SK-N-SH (cell line): ENCODE data around the gene MS4A2. TPM values are rescaled to one million over a fixed set of nuclear protein-coding genes. Genes with fewer than 3 reads are reported as not detected.

Experiments used
- CTCF ChIA-PET: fragments of 300-600, 350-600 bp; formaldehyde crosslinking; extraction: SDS; loops from one replicate; lab custom pipeline; 2021; lab: Yijun Ruan, JAX
- POLR2A ChIA-PET: fragments of 350-600 bp; sonication (Branson Sonifier 250); formaldehyde crosslinking; extraction: SDS; loops from one replicate; lab custom pipeline; 2020; ENCODE audit warnings: antibody characterized with exemption, inconsistent platforms; lab: Yijun Ruan, JAX
- DNase-seq: peaks from one replicate; pipeline ENCODE4 v3.0.0; 2012
- H2AFZ ChIP-seq: fragments of 200-600 bp; sonication (generic); 2 replicates; pipeline ENCODE4 v1.8.1; 2016; ENCODE audit warnings: antibody characterized with exemption, mild to moderate bottlenecking, low read depth
- H3F3A ChIP-seq: fragments of 200-600 bp; sonication (generic); replicated peaks from 2 replicates; pipeline ENCODE3; 2016; ENCODE audit warnings: antibody characterized with exemption, mild to moderate bottlenecking; ENCODE audit not compliant: insufficient read depth
- H3K27ac ChIP-seq, 2 experiments: fragments of 200-500 bp in 1 of 2; fragments of 200-600 bp in 1 of 2; sonication (Bioruptor generic) in 1 of 2; sonication (generic), shearing (Covaris generic) in 1 of 2; 2 replicates each; pipeline versions ENCODE4 v1.5.1 to v1.6.1; 2014 to 2016; ENCODE audit warnings: low read depth in 2 of 2, inconsistent platforms in 1 of 2, low read length in 1 of 2, mild to moderate bottlenecking in 1 of 2, mixed read lengths in 1 of 2
- H3K27me3 ChIP-seq: fragments of 200-600 bp; sonication (generic), shearing (Covaris generic); 2 replicates; pipeline ENCODE4 v1.6.1; 2016; ENCODE audit warnings: mixed run types; ENCODE audit not compliant: insufficient read depth
- H3K36me3 ChIP-seq, 2 experiments: fragments of 200-500 bp in 1 of 2; fragments of 200-600 bp in 1 of 2; sonication (Bioruptor generic) in 1 of 2; sonication (generic) in 1 of 2; replicated peaks in 1 of 2; 2 replicates each; pipeline versions ENCODE3 to v1.5.1; 2014 to 2016; ENCODE audit warnings: low read length in 1 of 2, mild to moderate bottlenecking in 1 of 2; ENCODE audit not compliant: insufficient read depth in 2 of 2, control insufficient read depth in 1 of 2
- H3K4me1 ChIP-seq, 2 experiments: fragments of 200-500 bp in 1 of 2; fragments of 200-600 bp in 1 of 2; sonication (Bioruptor generic) in 1 of 2; sonication (generic), shearing (Covaris generic) in 1 of 2; 2 replicates each; pipeline versions ENCODE4 v1.5.1 to v1.6.1; 2014 to 2016; ENCODE audit warnings: low read depth in 1 of 2, low read length in 1 of 2, mixed run types in 1 of 2; ENCODE audit not compliant: insufficient read depth in 2 of 2, control insufficient read depth in 1 of 2
- H3K4me2 ChIP-seq: fragments of 200-600 bp; sonication (generic), shearing (Covaris generic); 2 replicates; pipeline ENCODE4 v1.6.1; 2017; ENCODE audit warnings: mixed run types
- H3K4me3 ChIP-seq, 2 experiments: fragments of 200-500 bp in 1 of 2; fragments of 200-600 bp in 1 of 2; sonication (Bioruptor generic) in 1 of 2; sonication (generic), shearing (Covaris generic) in 1 of 2; 2 replicates each; pipeline versions ENCODE4 v1.5.1 to v1.8.1; 2014 to 2016; ENCODE audit warnings: low read depth in 2 of 2, inconsistent platforms in 1 of 2, low read length in 1 of 2, mild to moderate bottlenecking in 1 of 2, mixed read lengths in 1 of 2, moderate library complexity in 1 of 2
- H3K79me2 ChIP-seq: fragments of 200-600 bp; sonication (generic); 2 replicates; pipeline ENCODE4 v1.8.1; 2017; ENCODE audit warnings: mild to moderate bottlenecking; ENCODE audit not compliant: insufficient read depth
- H3K9ac ChIP-seq: fragments of 200-600 bp; sonication (generic); 2 replicates; pipeline ENCODE4 v1.6.1; 2017; ENCODE audit warnings: mixed run types
- H3K9me2 ChIP-seq: fragments of 200-600 bp; sonication (generic); 2 replicates; pipeline ENCODE4 v1.6.1; 2017; ENCODE audit warnings: mixed run types
- H3K9me3 ChIP-seq: fragments of 200-600 bp; sonication (generic); 2 replicates; pipeline ENCODE4 v1.6.1; 2017; ENCODE audit warnings: mixed run types, mild to moderate bottlenecking, moderate library complexity
- H4K20me1 ChIP-seq: fragments of 200-600 bp; sonication (generic); 2 replicates; pipeline ENCODE4 v1.6.1; 2017; ENCODE audit warnings: mild to moderate bottlenecking, mixed run types; ENCODE audit not compliant: insufficient read depth
- ELF1 ChIP-seq: IDR thresholded peaks from 2 replicates; pipeline ENCODE4 v1.4.0; 2012
- EZH2phosphoT487 ChIP-seq: fragments of 200-600 bp; sonication (generic); IDR thresholded peaks from 2 replicates; pipeline ENCODE4 v1.6.1; 2017; ENCODE audit warnings: low read depth, mixed run types, mild to moderate bottlenecking, antibody characterized with exemption, moderate library complexity, borderline replicate concordance
- FOXJ3 ChIP-seq: sonication (generic); formaldehyde crosslinking; IDR thresholded peaks from 2 replicates; pipeline ENCODE4 v1.5.1; 2020; ENCODE audit warnings: mild to moderate bottlenecking, missing genetic modification reagents
- FOXM1 ChIP-seq: IDR thresholded peaks from 2 replicates; pipeline ENCODE4 v1.4.0; 2012; ENCODE audit warnings: low read depth, mild to moderate bottlenecking
- GATA2 ChIP-seq: sonication (generic); formaldehyde crosslinking; IDR thresholded peaks from 2 replicates; pipeline ENCODE4 v1.5.0; 2020; ENCODE audit warnings: mild to moderate bottlenecking, missing genetic modification reagents
- MAX ChIP-seq: IDR thresholded peaks from 2 replicates; pipeline ENCODE4 v1.4.0; 2012; ENCODE audit warnings: low read depth
- MEF2A ChIP-seq: IDR thresholded peaks from 2 replicates; pipeline ENCODE4 v1.4.0; 2012; ENCODE audit warnings: low read depth, borderline replicate concordance
- NFIC ChIP-seq: IDR thresholded peaks from 2 replicates; pipeline ENCODE4 v1.4.0; 2012; ENCODE audit warnings: borderline replicate concordance
- REST ChIP-seq: IDR thresholded peaks from 2 replicates; pipeline ENCODE4 v1.6.1; 2012; ENCODE audit warnings: mild to moderate bottlenecking, low read depth, low read length, moderate library complexity
- RFX5 ChIP-seq: IDR thresholded peaks from 2 replicates; pipeline ENCODE4 v1.6.1; 2012; ENCODE audit warnings: mild to moderate bottlenecking, improper control_type of control experiment, low read length
- RXRA ChIP-seq: IDR thresholded peaks from 2 replicates; pipeline ENCODE4 v1.4.0; 2012; ENCODE audit warnings: low read depth, mild to moderate bottlenecking, borderline replicate concordance
- TEAD4 ChIP-seq: IDR thresholded peaks from 2 replicates; pipeline ENCODE4 v1.4.0; 2012; ENCODE audit warnings: mild to moderate bottlenecking, borderline replicate concordance; ENCODE audit not compliant: insufficient read depth
- USF1 ChIP-seq: IDR thresholded peaks from 2 replicates; pipeline ENCODE4 v1.4.0; 2012; ENCODE audit warnings: low read depth, borderline replicate concordance
- WGBS: methylation state at CpG from one replicate; pipeline ENCODE4 v1.1.6; 2017; ENCODE audit warnings: low lambda C conversion rate; 5-methylcytosine and 5-hydroxymethylcytosine counted together
- polyA plus RNA-seq, 3 experiments: library from polyadenylated mRNA; depleted of rRNA; stranded (reverse); fragments of >200 nt; gene quantifications; 2 replicates each; pipeline ENCODE4 v1.2.3, GENCODE V29; 2012

MS4A2 gene
- polyA plus RNA-seq, 1 of the 3 experiments (the other 2 are of a cell fraction), result not detected

GRCh38 chr11:60118338-60118737, 29.9 kb downstream of the MS4A2 start (continued):
- TF ChIP-seq ELF1, result no peak
- no peak for TF ChIP-seq USF1
- TF ChIP-seq FOXJ3 (CRISPR knock-in tag), result no peak
- no peak for TF ChIP-seq MEF2A
- no peak for TF ChIP-seq REST
- TF ChIP-seq, all 33 proteins: peak for 0

GRCh38 chr11:60119710-60120109, 31.2 kb downstream of the MS4A2 start:
- H4K20me1 ChIP-seq, result no peaks in the 10 kb centered on the region
- WGBS, result 6% methylated on average over 2 of the region's 2 CpGs
- no peak overlapping the region for H3K9ac ChIP-seq
- no peak for TF ChIP-seq REST
- TF ChIP-seq RFX5, result no peak
- TF ChIP-seq GATA2 (CRISPR knock-in tag), result no peak
- TF ChIP-seq RXRA, result no peak
- no peak for TF ChIP-seq USF1
- TF ChIP-seq FOXM1, result no peak
- no peak for TF ChIP-seq EZH2phosphoT487
- no peak for TF ChIP-seq MAX
- no peak for TF ChIP-seq TEAD4
- TF ChIP-seq MEF2A, result no peak
- no peak for TF ChIP-seq NFIC
- CTCF ChIA-PET, result no interaction called here
- no peak overlapping the region for H3K4me3 ChIP-seq
- H3K4me1 ChIP-seq, result no peaks in the 10 kb centered on the region
- DNase-seq, result no peak
- no peak overlapping the region for H3K27ac ChIP-seq
- no peaks in the 10 kb centered on the region for H3K9me2 ChIP-seq
- no peaks in the 10 kb centered on the region for H3F3A ChIP-seq
- no peak overlapping the region for H3K4me2 ChIP-seq
- POLR2A ChIA-PET, result no interaction called here
- H3K79me2 ChIP-seq, result no peaks in the 10 kb centered on the region
- no peak overlapping the region for H2AFZ ChIP-seq
- no peaks in the 10 kb centered on the region for H3K36me3 ChIP-seq
- no peaks in the 10 kb centered on the region for H3K27me3 ChIP-seq
- H3K9me3 ChIP-seq, result no peaks in the 10 kb centered on the region
